ENCODE measurements around the gene LIF. TPM values are rescaled to one million over a fixed set of nuclear protein-coding genes. Genes with fewer than 3 reads are reported as not detected.

LIF gene
- polyA plus RNA-seq, 2 of the 4 experiments (the other 2 are of a cell fraction) = 40.7 to 54.5 TPM

DNA sequence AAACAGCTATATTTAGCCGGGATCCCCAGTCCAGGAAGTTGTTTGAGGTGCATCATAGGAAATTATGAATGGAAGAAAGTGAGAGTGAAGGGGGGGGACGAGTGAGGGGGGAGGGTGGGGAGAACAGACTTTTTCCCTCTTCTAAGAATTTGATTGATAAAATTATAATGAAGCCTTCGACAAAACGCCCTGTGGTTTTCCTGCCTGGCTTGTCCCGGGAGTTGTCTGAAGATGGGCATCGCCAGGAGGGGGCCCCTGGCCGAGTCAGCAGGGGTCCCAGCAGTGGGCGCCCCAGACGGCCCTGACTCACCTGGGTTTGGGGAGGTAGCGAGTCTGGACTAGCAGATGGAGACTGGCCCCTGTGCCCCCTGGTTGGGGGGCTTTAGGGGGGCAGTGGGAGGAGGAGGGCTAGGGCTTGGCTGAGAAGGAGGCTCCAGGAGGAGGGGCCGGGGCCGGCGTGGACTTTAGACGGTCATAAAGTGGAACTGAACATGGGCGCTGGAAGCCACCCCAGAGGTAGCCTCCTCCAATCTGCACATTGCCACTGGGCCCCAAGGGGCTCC, 336 bp upstream of the LIF start (continued):
- TF ChIP-seq ATOH8 (CRISPR knock-in tag; IDR thresholded peaks at IDR 0.05; ENCODE audit: low read depth) (no peak), BCL3 (IDR thresholded peaks at IDR 0.05) (no peak), HOXB5 (CRISPR knock-in tag; IDR thresholded peaks at IDR 0.05) (no peak)

DNA sequence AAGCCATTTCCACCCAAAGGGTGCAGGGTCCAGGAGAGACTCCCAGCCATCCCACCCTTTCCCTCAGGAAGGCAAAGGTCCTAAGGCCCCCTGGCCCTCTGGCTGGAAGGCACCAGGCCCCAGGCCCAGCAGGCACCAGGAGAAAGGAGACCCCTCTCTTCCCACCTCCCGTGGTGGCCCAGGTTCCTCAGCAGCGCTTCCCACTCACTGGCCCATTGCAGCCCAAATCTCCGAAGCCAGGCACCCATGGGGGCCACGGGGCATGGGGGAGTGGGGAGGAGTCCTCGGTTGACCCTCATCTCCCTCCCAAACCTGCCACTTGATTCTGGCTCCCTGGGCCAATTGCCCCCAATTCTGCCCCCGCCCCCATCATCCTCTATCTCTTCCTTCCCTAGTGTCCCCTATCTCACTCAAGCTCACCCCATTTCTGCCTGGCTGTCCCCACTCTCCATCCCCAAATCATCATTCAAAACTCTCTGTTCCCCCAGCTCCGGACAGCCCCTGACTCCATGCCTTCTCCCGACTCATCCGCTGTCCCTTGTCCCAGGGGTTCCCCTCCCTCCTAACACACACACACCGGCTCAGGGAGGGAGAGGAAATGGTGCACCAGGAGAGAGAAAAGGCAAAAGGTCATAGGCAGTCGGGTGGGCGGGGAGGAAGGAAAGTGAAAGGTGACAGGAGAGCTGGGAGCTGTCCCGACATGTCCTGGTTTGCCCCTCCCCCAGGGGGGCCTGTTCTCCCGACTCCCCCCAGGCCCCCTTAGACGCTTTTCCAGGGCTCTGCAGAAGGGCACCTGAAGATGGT, 1.2 kb downstream of the LIF start:
- TF ChIP-seq POLR2AphosphoS2 (conservative IDR thresholded peaks at IDR 0.05; ENCODE audit: low read length) (peak; percentile 23; the same call in 1 of the 2 replicates), HOXB13 (CRISPR knock-in tag; IDR thresholded peaks at IDR 0.05; ENCODE audit: low read depth) (0 out of 2 replicates have a peak, but pooled peaks have one; percentile 2), EHMT2 (IDR thresholded peaks at IDR 0.05; ENCODE audit: low read depth) (no peak)
- ATAC-seq = no peak
- Histone ChIP-seq H3K4me2 (peak overlapping the region; percentile 25; the same call in 1 of the 3 replicates), H3K9me3 (no peaks in the 10 kb centered on the region), H3K27ac (peak overlapping the region; percentile 99 to 100), H3K4me3 (no peak overlapping the region), H3K4me1 (peaks cover 100% of the 10 kb centered on the region)
- no peak for FAIRE-seq
- POLR2A ChIA-PET = interaction anchor here (0.6 kb wide), 1 partner anchor 40 kb away, joined by 3 read pairs; no protein-coding TSS in a partner anchor
- 87% methylated on average over 13 of the region's 15 CpGs for WGBS (ENCODE audit: missing lambda C conversion rate)
- DNase-seq (ENCODE audit: low read depth in 1 of 2, low spot score in 1 of 2) = no peak
- CTCF ChIA-PET = interaction anchor here (0.8 to 3.3 kb wide), 5 partner anchors 10 to 137 kb away, joined by 3 to 14 read pairs (median 3); no protein-coding TSS in a partner anchor

DNA sequence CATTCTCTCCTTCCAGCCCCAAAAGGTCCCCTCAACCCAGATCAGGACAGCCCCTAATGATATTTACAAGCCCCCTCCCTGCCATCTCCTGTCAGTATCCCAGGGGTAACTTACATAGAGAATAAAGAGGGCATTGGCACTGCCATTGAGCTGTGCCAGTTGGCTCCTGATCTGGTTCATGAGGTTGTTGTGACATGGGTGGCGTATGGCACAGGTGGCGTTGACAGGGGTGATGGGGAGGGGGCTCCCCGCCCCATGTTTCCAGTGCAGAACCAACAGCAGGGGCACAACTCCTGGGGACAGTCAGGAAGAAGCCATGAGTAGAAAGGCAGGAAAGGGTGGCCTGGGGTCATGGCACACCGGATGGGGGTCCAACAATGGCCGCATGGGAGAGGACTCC, 1.9 kb downstream of the LIF start:
- Histone ChIP-seq H3K4me1 (peaks cover 100% of the 10 kb centered on the region), H3K4me2 (no peak overlapping the region)
- no peak for FAIRE-seq

More for the DNA sequence above, 1.9 kb downstream of the LIF start:
- no peak for TF ChIP-seq ZC3H11A (IDR thresholded peaks at IDR 0.05)
- TF ChIP-seq HOXB5 (CRISPR knock-in tag; IDR thresholded peaks at IDR 0.05) = no peak
- no peak for TF ChIP-seq CHD2 (IDR thresholded peaks at IDR 0.05; ENCODE audit: low read length, partially characterized antibody)
- TF ChIP-seq RCOR1 (IDR thresholded peaks at IDR 0.05; ENCODE audit: low read depth, low read length) = no peak
- TF ChIP-seq, protein P1, sequence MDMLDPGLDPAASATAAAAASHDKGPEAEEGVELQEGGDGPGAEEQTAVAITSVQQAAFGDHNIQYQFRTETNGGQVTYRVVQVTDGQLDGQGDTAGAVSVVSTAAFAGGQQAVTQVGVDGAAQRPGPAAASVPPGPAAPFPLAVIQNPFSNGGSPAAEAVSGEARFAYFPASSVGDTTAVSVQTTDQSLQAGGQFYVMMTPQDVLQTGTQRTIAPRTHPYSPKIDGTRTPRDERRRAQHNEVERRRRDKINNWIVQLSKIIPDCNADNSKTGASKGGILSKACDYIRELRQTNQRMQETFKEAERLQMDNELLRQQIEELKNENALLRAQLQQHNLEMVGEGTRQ (IDR thresholded peaks at IDR 0.05) = no peak
- TF ChIP-seq GATA3 (IDR thresholded peaks at IDR 0.05; ENCODE audit: borderline replicate concordance) = no peak
- TF ChIP-seq TP53 (CRISPR knock-in tag; IDR thresholded peaks at IDR 0.05) = no peak
- TF ChIP-seq MAZ (IDR thresholded peaks at IDR 0.05; ENCODE audit: borderline replicate concordance, low read depth, low read length) = no peak
- TF ChIP-seq BCL3 (IDR thresholded peaks at IDR 0.05) = no peak
- no peak for TF ChIP-seq CBX2 (IDR thresholded peaks at IDR 0.05; ENCODE audit: borderline replicate concordance, low read depth)
- no peak for TF ChIP-seq MAX (IDR thresholded peaks at IDR 0.05)
- no peak for TF ChIP-seq FOSL2 (IDR thresholded peaks at IDR 0.05)
- no peak for TF ChIP-seq FOSL2 (CRISPR knock-in tag; IDR thresholded peaks at IDR 0.05)
- no peak for TF ChIP-seq RFX5 (IDR thresholded peaks at IDR 0.05)
- no peak for TF ChIP-seq HDAC2 (IDR thresholded peaks at IDR 0.05)
- TF ChIP-seq POLR2AphosphoS2 (conservative IDR thresholded peaks at IDR 0.05; ENCODE audit: low read length) = no peak; the same call in 1 of the 2 replicates
- no peak for TF ChIP-seq SMC3 (IDR thresholded peaks at IDR 0.05)
- TF ChIP-seq HEYL (CRISPR knock-in tag; IDR thresholded peaks at IDR 0.05) = no peak
- no peak for TF ChIP-seq JUNB (IDR thresholded peaks at IDR 0.05)
- no peak for TF ChIP-seq POLR2A (IDR thresholded peaks at IDR 0.05; ENCODE audit: low read length)
- TF ChIP-seq, protein P2, sequence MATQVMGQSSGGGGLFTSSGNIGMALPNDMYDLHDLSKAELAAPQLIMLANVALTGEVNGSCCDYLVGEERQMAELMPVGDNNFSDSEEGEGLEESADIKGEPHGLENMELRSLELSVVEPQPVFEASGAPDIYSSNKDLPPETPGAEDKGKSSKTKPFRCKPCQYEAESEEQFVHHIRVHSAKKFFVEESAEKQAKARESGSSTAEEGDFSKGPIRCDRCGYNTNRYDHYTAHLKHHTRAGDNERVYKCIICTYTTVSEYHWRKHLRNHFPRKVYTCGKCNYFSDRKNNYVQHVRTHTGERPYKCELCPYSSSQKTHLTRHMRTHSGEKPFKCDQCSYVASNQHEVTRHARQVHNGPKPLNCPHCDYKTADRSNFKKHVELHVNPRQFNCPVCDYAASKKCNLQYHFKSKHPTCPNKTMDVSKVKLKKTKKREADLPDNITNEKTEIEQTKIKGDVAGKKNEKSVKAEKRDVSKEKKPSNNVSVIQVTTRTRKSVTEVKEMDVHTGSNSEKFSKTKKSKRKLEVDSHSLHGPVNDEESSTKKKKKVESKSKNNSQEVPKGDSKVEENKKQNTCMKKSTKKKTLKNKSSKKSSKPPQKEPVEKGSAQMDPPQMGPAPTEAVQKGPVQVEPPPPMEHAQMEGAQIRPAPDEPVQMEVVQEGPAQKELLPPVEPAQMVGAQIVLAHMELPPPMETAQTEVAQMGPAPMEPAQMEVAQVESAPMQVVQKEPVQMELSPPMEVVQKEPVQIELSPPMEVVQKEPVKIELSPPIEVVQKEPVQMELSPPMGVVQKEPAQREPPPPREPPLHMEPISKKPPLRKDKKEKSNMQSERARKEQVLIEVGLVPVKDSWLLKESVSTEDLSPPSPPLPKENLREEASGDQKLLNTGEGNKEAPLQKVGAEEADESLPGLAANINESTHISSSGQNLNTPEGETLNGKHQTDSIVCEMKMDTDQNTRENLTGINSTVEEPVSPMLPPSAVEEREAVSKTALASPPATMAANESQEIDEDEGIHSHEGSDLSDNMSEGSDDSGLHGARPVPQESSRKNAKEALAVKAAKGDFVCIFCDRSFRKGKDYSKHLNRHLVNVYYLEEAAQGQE (IDR thresholded peaks at IDR 0.05) = no peak
- DNase-seq (ENCODE audit: low read depth in 1 of 2, low spot score in 1 of 2) (no peak), ATAC-seq (no peak)
- no peak overlapping the region for H3K4me3 ChIP-seq
- CTCF ChIA-PET = interaction anchor here (0.8 to 3.3 kb wide), 3 partner anchors 11 to 137 kb away, joined by 3 to 14 read pairs (median 11); no protein-coding TSS in a partner anchor
- H3K27ac ChIP-seq = peak overlapping the region; percentile 99 to 100
- 94% methylated on average over 5 of the region's 5 CpGs for WGBS (ENCODE audit: missing lambda C conversion rate)
- no peaks in the 10 kb centered on the region for H3K9me3 ChIP-seq
- POLR2A ChIA-PET = no interaction called here

Data from A549 (cell line).